ENCODE results near the gene EPB41L3. TPM values are rescaled to one million over a fixed set of nuclear protein-coding genes. Genes with fewer than 3 reads are reported as not detected.
A peak's percentile ranks its signal among the peaks of the same experiment; 100 is the strongest.

Gene EPB41L3
- total RNA-seq, 4 donors from 2014 or later = 97.3 to 403 (median 134) TPM

- peaks cover 0 to 20% (median 1%) of the 10 kb centered on the region in 4 donors for H3K4me1 ChIP-seq
- TF ChIP-seq POLR2AphosphoS5 (IDR thresholded peaks at IDR 0.05) (no peak), POLR2A (IDR thresholded peaks at IDR 0.05) (no peak), CTCF (IDR thresholded peaks at IDR 0.05) (no peak), EP300 (IDR thresholded peaks at IDR 0.05; ENCODE audit: low read depth) (no peak)
- no peak overlapping the region for H3K4me3 ChIP-seq
- in situ Hi-C loops (cut with MboI; ENCODE audit: low pct_ligation_motif_present in 1 of 4, low pct_unique_long_range_greater_than_20kb in 1 of 4, low sequenced_read_pairs in 3 of 4) = no loop called here
- no peak overlapping the region for H3K27ac ChIP-seq
- WGBS, 2 donors (ENCODE audit: low coverage in 1 of 2) = 71 to 87% methylated on average over 4 to 8 of the region's 8 CpGs
- H3K36me3 ChIP-seq = no peaks in the 10 kb centered on the region
- DNase-seq = no peak
- no peaks in the 10 kb centered on the region for H3K27me3 ChIP-seq
- intact Hi-C loops (cut with DNase I; ENCODE audit: low total_unique reads) = no loop called here
- H3K9me3 ChIP-seq = no peaks in the 10 kb centered on the region
These were observed 13.1 kb downstream of the EPB41L3 start for GRCh38 chr18:5530629-5531178.

GRCh38 chr18:5529471-5529870 is 14.3 kb downstream of the EPB41L3 start:
- Histone ChIP-seq H3K9me3 (no peaks in the 10 kb centered on the region), H3K36me3 (no peaks in the 10 kb centered on the region), H3K27ac (no peak overlapping the region), H3K4me3 (no peak overlapping the region), H3K4me1 (peaks cover 0 to 20% (median 1%) of the 10 kb centered on the region in 4 donors), H3K27me3 (no peaks in the 10 kb centered on the region)
- no peak for DNase-seq
- no peak for TF ChIP-seq EP300 (IDR thresholded peaks at IDR 0.05; ENCODE audit: low read depth)
- no peak for TF ChIP-seq CTCF (IDR thresholded peaks at IDR 0.05)
- TF ChIP-seq POLR2AphosphoS5 (IDR thresholded peaks at IDR 0.05) = no peak
- TF ChIP-seq POLR2A (IDR thresholded peaks at IDR 0.05) = no peak
- intact Hi-C loops (cut with DNase I; ENCODE audit: low total_unique reads) (no loop called here), in situ Hi-C loops (cut with MboI; ENCODE audit: low pct_ligation_motif_present in 1 of 4, low pct_unique_long_range_greater_than_20kb in 1 of 4, low sequenced_read_pairs in 3 of 4) (no loop called here)
- WGBS, 2 donors (ENCODE audit: low coverage in 1 of 2) = 78 to 85% methylated on average over 3 of the region's 3 CpGs

- Histone ChIP-seq H3K9me3 (no peaks in the 10 kb centered on the region), H3K27me3 (no peaks in the 10 kb centered on the region), H3K27ac (peak overlapping the region in 3 of 4 donors; percentile 14 to 47 (median 16)), H3K4me1 (peaks cover 0 to 19% (median 1%) of the 10 kb centered on the region in 4 donors), H3K4me3 (no peak overlapping the region), H3K36me3 (no peaks in the 10 kb centered on the region)
- in situ Hi-C loops (cut with MboI; ENCODE audit: low pct_ligation_motif_present in 1 of 4, low pct_unique_long_range_greater_than_20kb in 1 of 4, low sequenced_read_pairs in 3 of 4) (no loop called here), intact Hi-C loops (cut with DNase I; ENCODE audit: low total_unique reads) (no loop called here)
- TF ChIP-seq CTCF (IDR thresholded peaks at IDR 0.05) (no peak), POLR2A (IDR thresholded peaks at IDR 0.05) (no peak), POLR2AphosphoS5 (IDR thresholded peaks at IDR 0.05) (peak in 1 of 3 donors; percentile 11), EP300 (IDR thresholded peaks at IDR 0.05; ENCODE audit: low read depth) (no peak)
- whole genome bisulfite sequencing, 2 donors (ENCODE audit: low coverage in 1 of 2) = 44 to 48% methylated on average over 5 to 6 of the region's 6 CpGs
- DNase-seq = peak; percentile 14
These were observed 16.2 kb downstream of the EPB41L3 start for GRCh38 chr18:5527603-5528002.

- intact Hi-C loops (cut with DNase I; ENCODE audit: low total_unique reads) = no loop called here
- Histone ChIP-seq H3K9me3 (no peaks in the 10 kb centered on the region), H3K27me3 (no peaks in the 10 kb centered on the region), H3K4me3 (no peak overlapping the region), H3K36me3 (no peaks in the 10 kb centered on the region), H3K27ac (no peak overlapping the region), H3K4me1 (peaks cover 0 to 22% (median 2%) of the 10 kb centered on the region in 4 donors)
- DNase-seq = no peak
- in situ Hi-C loops (cut with MboI; ENCODE audit: low pct_ligation_motif_present in 1 of 4, low pct_unique_long_range_greater_than_20kb in 1 of 4, low sequenced_read_pairs in 3 of 4) = no loop called here
- TF ChIP-seq POLR2A (IDR thresholded peaks at IDR 0.05) (no peak), EP300 (IDR thresholded peaks at IDR 0.05; ENCODE audit: low read depth) (no peak), POLR2AphosphoS5 (IDR thresholded peaks at IDR 0.05) (no peak), CTCF (IDR thresholded peaks at IDR 0.05) (no peak)
- WGBS, 2 donors (ENCODE audit: low coverage in 1 of 2) = 84 to 88% methylated on average over 1 to 3 of the region's 3 CpGs
These were observed 19.1 kb downstream of the EPB41L3 start for GRCh38 chr18:5524660-5525059.
